Thoracic aorta (tissue), 2 donors: ENCODE measurements around the gene LDLRAD2. TPM values are rescaled to one million over a fixed set of nuclear protein-coding genes. Genes with fewer than 3 reads are reported as not detected.
A peak's percentile ranks its signal among the peaks of the same experiment; 100 is the strongest.
"Not testable (repeated sequence)": the region's sequence is repeated elsewhere in the genome, so short reads cannot be mapped to it uniquely, and the experiment has no call there.

ENCODE experiments used
- ATAC-seq: fragments of 150-250 bp; one replicate; pipeline ENCODE4 v1.8.0; 2017; ENCODE audit warnings: low read depth; ENCODE audit not compliant: insufficient number of reproducible peaks, low FRiP score
- DNase-seq: peaks from one replicate; pipeline ENCODE4 v3.0.0-alpha.2; 2020; ENCODE audit warnings: low spot score
- H3K27ac ChIP-seq, 2 donors: fragments of 200-600 bp; sonication (generic); 1 replicate in 1 of 2; 2 replicates in 1 of 2; pipeline ENCODE4 v1.5.1; 2016; ENCODE audit warnings: mild to moderate bottlenecking in 2 of 2, moderate library complexity in 2 of 2
- H3K27me3 ChIP-seq: fragments of 200-600 bp; sonication (generic); replicated peaks from 2 replicates; pipeline ENCODE4 v1.6.0; 2016; ENCODE audit warnings: mild to moderate bottlenecking; ENCODE audit not compliant: insufficient read depth
- H3K36me3 ChIP-seq: fragments of 200-600 bp; sonication (generic); one replicate; pipeline ENCODE4 v1.5.1; 2016
- H3K4me1 ChIP-seq, 2 donors: fragments of 200-600 bp; sonication (generic); 1 replicate in 1 of 2; 2 replicates in 1 of 2; pipeline versions ENCODE4 v1.5.1 to v1.6.0; 2016; ENCODE audit warnings: low read depth in 2 of 2, mild to moderate bottlenecking in 1 of 2; ENCODE audit not compliant: control insufficient read depth in 1 of 2
- H3K4me3 ChIP-seq: fragments of 200-600 bp; sonication (generic); 2 replicates; pipeline ENCODE4 v1.5.1; 2016; ENCODE audit warnings: mild to moderate bottlenecking
- H3K9me3 ChIP-seq: fragments of 200-600 bp; sonication (generic); 2 replicates; pipeline ENCODE4 v1.5.1; 2016
- CTCF ChIP-seq: fragments of 200-600 bp; sonication (generic); IDR thresholded peaks from one replicate; pipeline ENCODE4 v1.5.1; 2019; ENCODE audit warnings: antibody characterized with exemption
- total RNA-seq, 2 donors: library from RNA; depleted of rRNA; stranded (reverse); fragments of >200 nt; gene quantifications; one replicate each; pipeline versions ENCODE4 v1.1.0 to v1.2.3, GENCODE V29; 2016

LDLRAD2 gene
- total RNA-seq, result under 1 TPM in 1 of 2 donors, not detected in 1; 0.27 TPM

- TF ChIP-seq CTCF, result no peak
- no peak within 1 kb of the TSS for H3K4me3 ChIP-seq
- no peaks in the 10 kb centered on the region for H3K36me3 ChIP-seq
- H3K27me3 ChIP-seq, result no peaks in the 10 kb centered on the region
- peaks cover 0 to 8% of the 10 kb centered on the region in 2 donors for H3K4me1 ChIP-seq
- ATAC-seq (no peak), DNase-seq (no peak)
- H3K27ac ChIP-seq, result no peak within 1 kb of the TSS
- no peaks in the 10 kb centered on the region for H3K9me3 ChIP-seq
These were observed at the start of gene LDLRAD2 for GRCh38 chr1:21811875-21812305. Gene LDLRAD2 (plus strand): TSS chr1:21812265. CDS start chr1:21812452, 187 bp downstream.

DNA sequence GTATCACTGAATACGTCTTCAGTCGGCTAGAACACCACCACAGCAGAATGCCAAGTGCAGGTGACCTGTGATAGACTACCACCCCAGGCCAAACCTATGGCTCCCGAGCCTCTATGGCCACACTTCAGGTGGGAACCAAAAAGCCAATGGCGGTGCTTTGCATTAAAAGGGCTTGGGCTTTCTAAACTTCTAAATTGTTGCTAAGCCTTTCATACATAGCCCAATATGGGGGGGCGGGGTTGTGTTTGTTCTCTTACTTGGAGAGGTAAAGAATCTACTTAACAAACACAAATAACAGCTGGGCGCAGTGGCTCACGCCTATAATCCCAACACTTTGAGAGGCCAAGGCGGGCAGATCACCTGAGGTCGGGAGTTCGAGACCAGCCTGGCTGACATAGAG lies 48.8 kb upstream of the LDLRAD2 start:
- Histone ChIP-seq H3K27me3 (no peaks in the 10 kb centered on the region), H3K27ac (no peak overlapping the region), H3K9me3 (no peaks in the 10 kb centered on the region), H3K4me1 (peaks cover 21 to 30% of the 10 kb centered on the region in 2 donors), H3K4me3 (no peak overlapping the region), H3K36me3 (no peaks in the 10 kb centered on the region)
- TF ChIP-seq CTCF, result no peak
- ATAC-seq (no peak), DNase-seq (no peak)

DNA sequence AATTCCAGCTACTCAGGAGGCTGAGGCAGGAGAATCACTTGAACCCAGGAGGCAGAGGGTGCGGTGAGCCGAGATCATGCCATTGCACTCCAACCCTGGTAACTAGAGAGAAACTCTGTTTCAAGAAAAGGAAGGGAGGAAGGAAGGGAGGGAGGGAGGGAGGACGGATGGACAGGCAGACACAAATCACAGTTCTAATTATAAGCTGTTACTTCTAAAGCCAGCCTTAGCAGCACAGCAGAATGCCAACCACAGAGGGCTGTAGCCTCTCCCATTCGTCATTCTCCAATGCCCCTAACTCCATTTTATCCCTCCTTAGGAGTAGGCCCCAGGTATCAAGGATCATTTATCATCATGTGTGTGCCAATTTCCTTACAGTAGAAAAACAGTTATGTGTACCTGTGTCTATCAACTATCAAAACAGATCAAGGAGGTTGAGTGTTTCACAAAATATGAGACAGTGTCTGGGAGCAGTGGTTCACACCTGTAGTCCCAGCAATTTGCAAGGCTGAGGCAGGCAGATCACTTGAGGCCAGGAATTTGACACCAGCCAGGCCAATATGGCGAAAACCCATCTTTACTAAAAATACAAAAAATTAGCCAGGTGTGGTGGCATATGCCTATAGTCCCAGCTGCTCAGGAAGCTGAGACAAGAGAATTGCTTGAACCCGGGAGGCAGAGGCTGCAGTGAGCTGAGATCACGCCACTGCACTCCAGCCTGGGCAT lies 48.2 kb upstream of the LDLRAD2 start:
- no peaks in the 10 kb centered on the region for H3K27me3 ChIP-seq
- H3K27ac ChIP-seq, result peak overlapping the region; percentile 45 to 67
- H3K36me3 ChIP-seq, result no peaks in the 10 kb centered on the region
- H3K4me3 ChIP-seq, result no peak overlapping the region
- peaks cover 21 to 30% of the 10 kb centered on the region in 2 donors for H3K4me1 ChIP-seq
- TF ChIP-seq CTCF, result no peak
- DNase-seq, result no peak
- H3K9me3 ChIP-seq, result no peaks in the 10 kb centered on the region
- no peak for ATAC-seq

- DNase-seq (peak; percentile 68), ATAC-seq (peak; percentile 97)
- TF ChIP-seq CTCF, result no peak
- Histone ChIP-seq H3K27me3 (no peaks in the 10 kb centered on the region), H3K27ac (peak overlapping the region; percentile 67 to 75), H3K4me3 (peak overlapping the region; percentile 15), H3K36me3 (no peaks in the 10 kb centered on the region), H3K4me1 (peaks cover 16 to 23% of the 10 kb centered on the region in 2 donors), H3K9me3 (no peaks in the 10 kb centered on the region)
These were observed 47.2 kb upstream of the LDLRAD2 start for GRCh38 chr1:21764615-21765423.

DNA sequence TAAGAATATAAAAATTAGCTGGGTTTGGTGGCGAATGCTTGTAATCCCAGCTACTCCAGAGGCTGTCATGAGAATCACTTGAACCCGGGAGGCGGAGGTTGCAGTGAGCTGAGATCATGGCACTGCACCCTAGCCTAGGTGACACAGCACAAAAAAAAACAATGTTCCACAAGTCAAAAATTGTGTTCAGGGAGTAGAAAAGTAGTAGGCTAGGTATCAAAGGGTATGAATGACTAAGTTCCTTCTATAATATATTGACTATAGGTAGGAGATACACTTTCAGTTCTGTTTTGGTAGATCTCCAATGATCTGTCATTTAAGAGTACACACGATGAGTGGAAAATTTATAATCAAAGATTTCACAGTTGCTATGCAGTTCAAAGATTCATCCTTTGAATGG lies 45.9 kb upstream of the LDLRAD2 start:
- no peaks in the 10 kb centered on the region for H3K27me3 ChIP-seq
- H3K36me3 ChIP-seq, result no peaks in the 10 kb centered on the region
- no peak for TF ChIP-seq CTCF
- no peaks in the 10 kb centered on the region for H3K9me3 ChIP-seq
- no peak for DNase-seq
- ATAC-seq, result no peak
- no peak overlapping the region for H3K27ac ChIP-seq
- H3K4me3 ChIP-seq, result no peak overlapping the region
- peaks cover 15 to 23% of the 10 kb centered on the region in 2 donors for H3K4me1 ChIP-seq

DNA sequence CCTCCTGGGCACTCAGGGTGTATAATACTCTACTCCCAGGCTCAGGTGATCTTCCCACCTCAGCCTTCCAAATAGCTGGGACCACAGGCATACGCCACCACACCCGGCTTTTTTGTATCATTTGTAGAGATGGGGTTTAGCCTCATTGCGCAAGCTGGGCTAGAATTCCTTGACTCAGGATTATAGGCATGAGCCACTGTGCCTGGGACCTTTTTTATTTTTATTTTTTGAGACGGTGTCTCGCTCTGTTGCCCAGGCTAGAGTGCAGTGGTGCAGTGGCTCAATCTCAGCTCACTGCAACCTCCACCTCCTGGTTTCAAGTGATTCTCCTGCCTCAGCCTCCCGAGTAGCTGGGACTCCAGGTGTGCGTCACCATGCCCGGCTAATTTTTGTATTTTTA lies 45.0 kb upstream of the LDLRAD2 start:
- H3K9me3 ChIP-seq, DNase-seq, H3K4me3 ChIP-seq, H3K27me3 ChIP-seq, H3K27ac ChIP-seq, ATAC-seq, H3K36me3 ChIP-seq: not testable (repeated sequence)
- peaks cover 15 to 23% of the 10 kb centered on the region in 2 donors for H3K4me1 ChIP-seq
